ENCODE data around the gene FAM118A. TPM values are rescaled to one million over a fixed set of nuclear protein-coding genes. Genes with fewer than 3 reads are reported as not detected.

FAM118A gene
- total RNA-seq, 1 experiment from 2014 or later: 21.8 TPM

- no peak for DNase-seq (ENCODE audit: low spot score)
Measured at GRCh38 chr22:45376009-45376408, 66.3 kb downstream of the FAM118A start.

GRCh38 chr22:45376703-45377102, 67.0 kb downstream of the FAM118A start:
- DNase-seq (ENCODE audit: low spot score): no peak

GRCh38 chr22:45381348-45381747, 71.6 kb downstream of the FAM118A start:
- DNase-seq (ENCODE audit: low spot score): no peak

- DNase-seq (ENCODE audit: low spot score): no peak
Measured at GRCh38 chr22:45389546-45389945, 79.8 kb downstream of the FAM118A start.

Other genes with a start within 250 kb of the FAM118A start
- gene NUP50, start 146.0 kb upstream of the FAM118A start, total RNA-seq (2014; rRNA removed; shearing (Covaris generic)): 45.7 and 51.5 TPM in 2 replicates
- 83.1 and 92.5 TPM in 2 replicates for gene KIAA0930, start 69.0 kb upstream of the FAM118A start, total RNA-seq (2014; rRNA removed; shearing (Covaris generic))
- not detected in 2 replicates for gene UPK3A, start 25.0 kb upstream of the FAM118A start, total RNA-seq (2014; rRNA removed; shearing (Covaris generic))
- not detected in 2 replicates for gene SMC1B, start 103.7 kb downstream of the FAM118A start, total RNA-seq (2014; rRNA removed; shearing (Covaris generic))
- gene RIBC2, start 103.8 kb downstream of the FAM118A start, total RNA-seq (2014; rRNA removed; shearing (Covaris generic)): not detected in 2 replicates
- 58.8 and 59.6 TPM in 2 replicates for gene FBLN1, start 192.9 kb downstream of the FAM118A start, total RNA-seq (2014; rRNA removed; shearing (Covaris generic))

Data from A172 (cell line).